GM18499 (cell line): ENCODE results near the gene FERMT3.

ENCODE experiments used
- ATAC-seq: cut with Tn5 transposase; IDR thresholded peaks from one replicate; pipeline ENCODE4 v1.9.1; 2021; ENCODE audit warnings: moderate number of reproducible peaks; ENCODE audit not compliant: insufficient read depth, unreplicated experiment

The FERMT3 gene

GRCh38 chr11:64232182-64232966, 25.9 kb downstream of the FERMT3 start:
- no peak for ATAC-seq

GRCh38 chr11:64232967-64233315, 26.4 kb downstream of the FERMT3 start:
- no peak for ATAC-seq

DNA sequence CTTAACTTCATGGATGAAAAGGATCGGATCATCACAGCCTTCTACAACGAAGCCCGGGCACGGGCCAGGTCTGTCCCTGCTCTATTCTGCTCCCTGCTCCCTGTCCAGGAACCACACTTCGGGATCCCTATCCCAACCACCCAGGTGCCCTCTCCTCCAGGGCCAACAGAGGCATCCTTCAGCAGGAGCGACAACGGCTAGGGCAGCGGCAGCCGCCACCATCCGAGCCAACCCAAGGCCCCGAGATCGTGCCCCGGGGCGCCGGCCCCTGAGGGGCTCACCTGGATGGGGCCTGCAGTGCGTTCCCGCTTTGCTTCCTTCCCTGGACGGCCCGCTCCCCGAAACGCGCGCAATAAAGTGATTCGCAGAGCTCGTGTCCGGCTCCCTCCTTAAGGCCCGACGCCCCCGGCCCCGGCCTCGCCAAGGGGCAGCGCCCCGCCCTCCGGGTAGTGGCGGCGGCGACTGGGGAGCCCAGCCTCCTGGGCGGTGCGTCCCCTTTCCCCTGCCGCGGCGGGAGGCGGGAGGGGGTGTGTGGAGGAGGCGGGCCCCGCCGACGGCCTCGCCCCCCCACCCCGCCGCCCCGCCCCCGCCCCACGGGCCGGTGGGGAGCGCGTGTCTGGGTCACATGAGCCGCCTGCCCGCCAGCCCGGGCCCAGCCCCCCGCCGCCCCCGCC, 27.5 kb downstream of the FERMT3 start, which contains the start of gene VEGFB:
TSS of gene VEGFB (plus strand) at position 672 of the 674 bp plus-strand sequence. CDS start 250 bp downstream, outside the sequence.
- ATAC-seq = no peak

- no peak for ATAC-seq
Observed at GRCh38 chr11:64234647-64235379, 28.3 kb downstream of the FERMT3 start.

GRCh38 chr11:64235437-64236161, 29.1 kb downstream of the FERMT3 start:
- no peak for ATAC-seq

- no peak for ATAC-seq
Observed at GRCh38 chr11:64237484-64237951, 31.0 kb downstream of the FERMT3 start.

- ATAC-seq = no peak
Observed at GRCh38 chr11:64238076-64238475, 31.6 kb downstream of the FERMT3 start.

DNA sequence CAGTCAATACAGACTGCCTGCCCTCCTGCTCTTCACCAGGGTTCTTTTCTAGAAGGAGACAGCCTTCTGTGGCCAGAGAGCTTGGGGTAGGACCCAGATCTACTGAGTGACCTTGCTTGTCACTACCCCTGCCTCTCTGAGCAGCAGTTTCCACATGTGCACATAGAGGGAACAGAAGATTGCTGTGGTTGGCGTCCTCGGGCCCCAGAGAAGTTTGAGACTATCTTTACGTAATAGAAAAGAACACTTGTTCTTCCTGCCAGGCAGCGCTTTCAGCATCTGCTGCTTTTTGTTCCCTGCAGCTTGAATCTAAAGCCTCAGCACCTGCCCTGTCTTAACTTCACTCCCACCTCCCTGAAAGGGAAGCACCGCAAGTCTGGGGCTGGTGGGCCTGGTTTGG, 32.5 kb downstream of the FERMT3 start:
- no peak for ATAC-seq

DNA sequence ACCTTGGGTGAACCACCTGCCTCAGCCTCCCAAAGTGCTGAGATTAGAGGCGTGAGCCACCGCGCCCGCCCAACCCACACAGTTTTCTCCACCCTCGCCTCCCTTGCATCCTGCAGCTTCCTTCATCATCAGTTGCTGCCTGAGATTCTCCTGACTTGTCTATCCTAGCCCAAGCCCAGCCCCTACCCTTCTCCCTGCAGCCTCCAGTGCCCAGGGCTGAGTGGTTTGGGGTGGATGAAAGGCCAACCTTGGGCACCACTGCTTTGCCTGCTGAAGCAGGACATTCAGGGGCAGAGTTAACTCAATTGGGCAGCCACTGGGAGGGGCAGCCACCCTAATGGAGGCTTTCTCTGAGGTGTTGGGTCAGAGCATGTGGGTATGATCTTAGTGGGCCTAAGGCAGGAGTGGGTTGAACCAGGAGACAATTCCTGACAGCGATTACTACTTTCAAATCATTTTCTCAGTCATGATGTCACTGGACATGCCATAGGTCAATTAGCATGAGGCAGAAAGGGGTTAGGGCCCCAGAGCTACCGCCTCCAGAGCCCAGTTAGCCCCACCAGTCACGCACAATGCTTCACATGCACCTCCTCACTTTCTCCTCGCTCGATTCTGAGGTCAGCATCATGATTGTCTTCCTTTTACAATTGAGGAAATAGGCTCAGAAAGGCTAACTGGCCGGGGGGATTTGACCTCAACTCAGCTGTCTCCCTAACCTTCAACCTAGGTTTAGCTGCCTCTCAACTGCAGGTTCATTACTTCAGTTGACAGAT, 33.3 kb downstream of the FERMT3 start:
- no peak for ATAC-seq

DNA sequence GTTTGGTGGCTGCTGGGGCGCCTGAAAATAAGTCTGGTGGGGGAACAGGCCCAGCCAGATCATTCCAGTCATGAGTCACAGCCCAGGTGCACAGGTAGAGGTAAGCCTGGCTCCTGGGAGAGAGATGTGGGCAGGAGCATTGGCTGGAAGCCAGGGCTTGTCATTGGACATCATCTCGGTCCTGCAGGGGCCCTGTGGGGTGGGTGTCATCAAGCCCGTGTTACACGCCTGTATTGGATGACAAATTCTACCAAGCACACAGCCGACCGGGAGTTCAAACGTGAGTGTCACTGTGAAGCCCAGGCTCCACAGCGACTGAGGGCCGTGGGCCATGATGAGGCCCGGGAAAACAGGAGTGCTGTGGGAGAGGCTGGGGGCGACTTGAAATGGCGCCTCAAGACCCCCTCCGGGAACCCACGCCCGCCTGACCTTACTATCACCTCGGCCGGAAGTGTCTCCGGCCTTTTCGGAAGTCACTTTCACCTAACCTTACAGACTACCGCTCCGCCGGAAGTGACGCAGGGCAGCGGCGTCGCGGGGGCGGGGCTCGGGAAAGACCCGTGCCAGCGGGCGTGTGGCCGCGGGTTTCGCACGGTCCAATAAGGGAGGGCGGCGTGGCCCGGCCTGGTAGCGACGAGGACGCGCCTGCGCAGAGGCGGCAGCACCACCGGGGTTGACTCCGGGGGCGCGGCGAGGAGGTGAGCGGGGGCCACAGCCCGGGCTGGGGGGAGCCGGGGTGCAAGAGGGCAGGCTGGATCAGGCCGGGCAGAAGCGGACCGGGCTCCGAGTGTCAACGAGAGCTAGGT, 34.1 kb downstream of the FERMT3 start, which contains the start of gene FKBP2:
TSS of gene FKBP2 (plus strand) at position 661 of the 806 bp plus-strand sequence. CDS start 1,293 bp downstream, outside the sequence.
- peak; percentile 34 for ATAC-seq

GRCh38 chr11:64241241-64241490, 34.6 kb downstream of the FERMT3 start:
- peak; percentile 39 for ATAC-seq

DNA sequence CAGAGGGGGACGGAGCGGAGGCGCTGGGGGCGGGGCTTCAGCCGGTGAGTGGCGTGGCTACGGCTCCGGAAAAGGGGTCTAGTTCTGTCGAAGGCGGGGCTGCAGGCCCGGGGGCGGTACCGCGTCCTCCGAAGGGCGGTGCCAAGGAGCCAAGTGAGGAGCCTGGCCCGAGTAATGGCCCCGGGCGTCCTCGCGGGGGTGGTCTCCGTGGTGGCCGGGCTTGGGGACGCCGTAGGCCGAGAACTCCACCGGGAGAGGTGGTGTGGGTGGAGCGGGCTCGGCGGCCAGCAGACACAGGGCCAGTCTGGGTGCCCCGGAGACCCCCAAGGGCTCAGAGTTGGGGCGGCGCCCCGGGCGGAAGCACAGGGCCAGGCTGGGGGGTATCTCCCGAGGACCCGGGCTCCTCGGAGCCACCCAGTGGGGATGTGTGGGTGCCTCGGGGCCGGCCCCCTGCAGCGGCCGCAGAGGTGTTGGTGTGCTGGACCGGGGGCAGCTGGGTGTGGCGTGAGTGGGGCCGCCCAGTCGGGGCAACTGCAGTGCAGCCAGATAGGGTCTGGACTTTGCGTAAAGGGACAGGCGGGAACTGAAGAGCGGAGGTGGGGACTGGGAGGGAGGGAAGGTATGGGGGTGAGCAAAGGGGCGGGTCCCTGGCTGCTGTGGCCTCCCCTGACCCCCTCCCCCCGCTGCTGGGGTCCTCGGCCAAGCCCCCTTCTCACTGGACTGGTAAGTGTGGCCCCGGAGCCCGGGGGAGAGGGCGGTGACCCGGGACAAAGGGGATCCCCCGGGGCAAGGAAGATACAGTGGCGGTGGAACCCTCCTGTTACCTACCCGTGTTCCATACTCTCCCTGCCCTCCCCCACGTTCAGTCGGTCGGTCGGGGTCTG, 35.2 kb downstream of the FERMT3 start:
- no peak for ATAC-seq

DNA sequence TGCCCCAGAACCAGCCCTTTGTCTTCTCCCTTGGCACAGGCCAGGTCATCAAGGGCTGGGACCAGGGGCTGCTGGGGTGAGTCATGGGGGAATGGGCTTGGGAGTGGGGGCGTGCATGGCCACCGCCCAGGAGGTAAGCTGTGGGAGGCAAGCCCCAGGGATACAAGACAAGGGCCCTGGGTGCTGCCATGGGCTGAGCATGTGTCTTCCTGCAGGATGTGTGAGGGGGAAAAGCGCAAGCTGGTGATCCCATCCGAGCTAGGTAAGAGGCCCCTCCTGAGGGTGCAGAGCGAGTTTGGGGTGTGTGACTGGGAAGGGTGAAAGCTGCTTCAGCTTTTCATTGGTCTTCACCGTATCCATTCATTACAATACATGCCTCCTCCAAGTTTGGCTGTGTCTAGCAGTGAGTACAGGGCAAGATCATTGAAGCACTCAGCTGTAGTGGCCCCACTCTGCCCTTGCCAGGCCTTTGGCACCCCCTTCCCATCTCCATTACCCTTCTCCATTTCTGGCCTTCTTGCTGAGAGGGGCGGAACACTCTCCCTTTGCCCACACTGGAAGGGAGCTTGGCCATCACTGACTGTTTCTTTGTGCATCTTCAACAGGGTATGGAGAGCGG, 36.8 kb downstream of the FERMT3 start:
- no peak for ATAC-seq

DNA sequence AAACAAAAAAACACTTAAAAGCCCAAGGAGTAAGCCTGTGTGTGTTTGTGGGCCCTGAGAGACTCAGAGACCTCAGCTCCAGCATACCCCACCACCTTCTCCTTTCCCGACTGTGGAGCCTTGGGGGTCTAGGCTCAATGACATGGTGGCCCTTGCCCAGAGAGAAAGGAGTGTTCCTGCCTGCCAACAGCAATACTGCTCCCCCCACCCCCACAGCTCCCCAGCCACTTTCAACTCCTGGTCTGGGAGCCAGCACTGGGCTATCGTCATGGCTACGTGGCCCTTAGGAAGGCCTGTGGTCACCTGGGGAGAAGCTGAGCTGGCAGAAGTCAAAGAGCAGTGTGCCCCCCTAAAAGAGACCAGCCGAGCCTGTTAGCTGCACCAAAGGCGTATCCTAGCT, 37.6 kb downstream of the FERMT3 start:
- ATAC-seq = no peak

GRCh38 chr11:64244966-64245365, 38.4 kb downstream of the FERMT3 start:
- no peak for ATAC-seq

DNA sequence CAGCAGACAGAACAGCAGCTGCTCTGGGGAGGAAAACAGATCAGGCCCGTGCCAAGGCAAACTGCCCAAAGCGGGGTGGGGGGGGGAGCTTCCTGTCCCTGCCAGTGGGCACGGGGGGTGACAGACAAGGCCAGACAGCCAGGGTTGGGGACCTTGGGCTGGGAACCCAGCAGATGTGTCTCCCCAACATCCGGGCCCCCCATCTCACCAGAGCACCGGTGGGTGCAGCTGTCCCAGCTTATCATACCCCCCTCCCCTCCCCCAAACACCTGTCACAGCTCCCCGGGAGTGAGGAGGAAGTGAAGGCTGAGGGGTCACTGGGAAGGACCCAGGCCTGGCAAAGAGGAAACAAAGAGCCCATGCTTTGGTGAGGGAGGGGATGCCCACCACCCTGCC, 38.9 kb downstream of the FERMT3 start:
- ATAC-seq = no peak

GRCh38 chr11:64245797-64246620, 39.5 kb downstream of the FERMT3 start:
- no peak for ATAC-seq
